ENCODE results near the gene FAM181A. TPM values are rescaled to one million over a fixed set of nuclear protein-coding genes. Genes with fewer than 3 reads are reported as not detected.

The FAM181A gene
- total and polyA plus RNA-seq, 9 of the 15 experiments (the other 6 are each of a cell fraction or from before 2014, with no cell fraction given), result not detected

GRCh38 chr14:93949511-93950075 is 22.4 kb downstream of the FAM181A start:
- H3K4me3 ChIP-seq, result no peak overlapping the region
- DNase-seq (ENCODE audit: extremely low read depth in 1 of 4, low spot score in 3 of 4) (no peak), FAIRE-seq (no peak), ATAC-seq (no peak)
- no peak overlapping the region for H3K9ac ChIP-seq (ENCODE audit: insufficient read depth in 1 of 2, low read depth in 2 of 2, low read length in 2 of 2)
- no TSS peak for BruUV-seq (replicated peaks)
- H2AFZ ChIP-seq (ENCODE audit: low read depth, low read length), result no peak overlapping the region
- H3K4me1 ChIP-seq (replicated peaks in 1 of 2; ENCODE audit: control insufficient read depth in 2 of 2, insufficient read depth in 2 of 2, low read length in 2 of 2), result peaks cover 0 to 4% of the 10 kb centered on the region in 2 experiments; a peak in 1 of 5 replicates
- H3K9me1 ChIP-seq (ENCODE audit: control insufficient read depth, insufficient read depth, low read length), result no peaks in the 10 kb centered on the region
- H3K9me3 ChIP-seq (replicated peaks; ENCODE audit: control insufficient read depth, insufficient read depth, low read depth, low read length), result no peaks in the 10 kb centered on the region
- H3K4me2 ChIP-seq (ENCODE audit: insufficient read depth, low read length), result no peak overlapping the region
- H3K79me2 ChIP-seq (ENCODE audit: control insufficient read depth, insufficient read depth, low read length), result no peaks in the 10 kb centered on the region
- CTCF ChIA-PET (ENCODE audit: low intra/inter-chr PET ratio), result no interaction called here
- H3K27me3 ChIP-seq (ENCODE audit: control insufficient read depth in 2 of 2, insufficient read depth in 2 of 2, low read length in 2 of 2), result peaks cover 4 to 39% of the 10 kb centered on the region in 2 experiments; a peak in 3 of 5 replicates
- no peaks in the 10 kb centered on the region for H3K36me3 ChIP-seq (ENCODE audit: control insufficient read depth, insufficient read depth, low read length)
- in situ Hi-C loops (cut with MboI), result no loop called here
- no peak overlapping the region for H3K27ac ChIP-seq (ENCODE audit: extremely low read depth, low read depth, low read length)
- TF ChIP-seq LARP7 (IDR thresholded peaks at IDR 0.05), result no peak
- TF ChIP-seq ZNF3 (CRISPR knock-in tag; IDR thresholded peaks at IDR 0.05), result no peak
- TF ChIP-seq NR2C1 (IDR thresholded peaks at IDR 0.05), result no peak
- no peak for TF ChIP-seq NR2C1 (tag; IDR thresholded peaks at IDR 0.05)
- H4K20me1 ChIP-seq (replicated peaks; ENCODE audit: control insufficient read depth, insufficient read depth, low read length), result peaks cover 3% of the 10 kb centered on the region; the same call in 1 of the 2 replicates
- POLR2A ChIA-PET, result no interaction called here
- intact Hi-C loops (cut with micrococcal nuclease), result no loop called here
- WGBS (ENCODE audit: insufficient coverage, low coverage, missing lambda C conversion rate), result 0% methylated on average over 12 of the region's 13 CpGs

GRCh38 chr14:93950948-93951634 is 23.9 kb downstream of the FAM181A start:
- WGBS (ENCODE audit: insufficient coverage, low coverage, missing lambda C conversion rate), result under 1% methylated on average over 17 of the region's 20 CpGs
- no peak overlapping the region for H3K27ac ChIP-seq (ENCODE audit: extremely low read depth, low read depth, low read length)
- peaks cover 2 to 28% of the 10 kb centered on the region in 2 experiments; a peak in 3 of 5 replicates for H3K27me3 ChIP-seq (ENCODE audit: control insufficient read depth in 2 of 2, insufficient read depth in 2 of 2, low read length in 2 of 2)
- no TSS peak for BruUV-seq (replicated peaks)
- H3K4me1 ChIP-seq (replicated peaks in 1 of 2; ENCODE audit: control insufficient read depth in 2 of 2, insufficient read depth in 2 of 2, low read length in 2 of 2), result peaks cover 0 to 4% of the 10 kb centered on the region in 2 experiments; a peak in 1 of 5 replicates
- DNase-seq (ENCODE audit: extremely low read depth in 1 of 4, low spot score in 3 of 4), result no peak
- H3K9ac ChIP-seq (ENCODE audit: insufficient read depth in 1 of 2, low read depth in 2 of 2, low read length in 2 of 2), result no peak overlapping the region
- intact Hi-C loops (cut with micrococcal nuclease), result no loop called here
- H3K9me1 ChIP-seq (ENCODE audit: control insufficient read depth, insufficient read depth, low read length), result no peaks in the 10 kb centered on the region
- no peak overlapping the region for H2AFZ ChIP-seq (ENCODE audit: low read depth, low read length)
- no peaks in the 10 kb centered on the region for H3K36me3 ChIP-seq (ENCODE audit: control insufficient read depth, insufficient read depth, low read length)
- no peak overlapping the region for H3K4me2 ChIP-seq (ENCODE audit: insufficient read depth, low read length)
- H3K9me3 ChIP-seq (replicated peaks; ENCODE audit: control insufficient read depth, insufficient read depth, low read depth, low read length), result no peaks in the 10 kb centered on the region
- ChIA-PET POLR2A (interaction anchor here (0.7 kb wide), 1 partner anchor 223 kb away, joined by 3 read pairs; the partner anchor contains the start of gene PPP4R4), CTCF (ENCODE audit: low intra/inter-chr PET ratio) (no interaction called here)
- ATAC-seq, result no peak
- H3K4me3 ChIP-seq, result no peak overlapping the region
- TF ChIP-seq CAMTA2 (CRISPR knock-in tag; conservative IDR thresholded peaks at IDR 0.05) (no peak), ZFP36 (IDR thresholded peaks at IDR 0.05; ENCODE audit: low read depth, low read length, partially characterized antibody) (peak; percentile 18)
- FAIRE-seq, result no peak
- no peaks in the 10 kb centered on the region for H3K79me2 ChIP-seq (ENCODE audit: control insufficient read depth, insufficient read depth, low read length)
- in situ Hi-C loops (cut with MboI), result no loop called here
- H4K20me1 ChIP-seq (replicated peaks; ENCODE audit: control insufficient read depth, insufficient read depth, low read length), result peaks cover 3% of the 10 kb centered on the region; the same call in 1 of the 2 replicates
